ENCODE measurements around the gene MED28. TPM values are rescaled to one million over a fixed set of nuclear protein-coding genes. Genes with fewer than 3 reads are reported as not detected.

The MED28 gene
- total and polyA plus RNA-seq, 10 of the 15 experiments (the other 5 are each of a cell fraction or from before 2014, with no cell fraction given): 19.9 to 77.4 (median 52.0) TPM

GRCh38 chr4:17577665-17578481, 36.6 kb upstream of the MED28 start (continued):
- no peak for TF ChIP-seq BRCA1 (IDR thresholded peaks at IDR 0.05; ENCODE audit: low read depth, low read length)
- no peak; the same call in 1 of the 2 replicates for TF ChIP-seq POLR2AphosphoS5 (IDR thresholded peaks at IDR 0.05; ENCODE audit: low read length)
- no peak for TF ChIP-seq TBL1XR1 (IDR thresholded peaks at IDR 0.05; ENCODE audit: low read depth, low read length)
- TF ChIP-seq ASH2L (IDR thresholded peaks at IDR 0.05; ENCODE audit: borderline replicate concordance, low read depth): no peak
- TF ChIP-seq ZNF24 (IDR thresholded peaks at IDR 0.05): no peak
- TF ChIP-seq HSF1 (IDR thresholded peaks at IDR 0.05; ENCODE audit: low read depth, low read length): no peak
- TF ChIP-seq MTA3 (IDR thresholded peaks at IDR 0.05; ENCODE audit: borderline replicate concordance, low read length): no peak
- TF ChIP-seq NBN (IDR thresholded peaks at IDR 0.05): no peak
- no peak for TF ChIP-seq RELA (IDR thresholded peaks at IDR 0.05; ENCODE audit: borderline replicate concordance, partially characterized antibody)
- no peak for TF ChIP-seq NRF1 (conservative IDR thresholded peaks at IDR 0.05; ENCODE audit: low read depth, low read length)
- TF ChIP-seq TCF3 (IDR thresholded peaks at IDR 0.05; ENCODE audit: borderline replicate concordance, insufficient read depth, low read depth, low read length): no peak
- TF ChIP-seq TCF12 (IDR thresholded peaks at IDR 0.05; ENCODE audit: low read depth, low read length): no peak

Data from GM12878 (cell line).